Measurements from ENCODE around the gene MB21D2.

The MB21D2 gene

GRCh38 chr3:192827863-192828594 lies 89.6 kb downstream of the MB21D2 start:
- Histone ChIP-seq H3K4me3 (replicated peaks; ENCODE audit: insufficient read depth, low read length) (no peak overlapping the region), H3K27ac (replicated peaks) (no peak overlapping the region), H3K27me3 (ENCODE audit: insufficient read depth, poor library complexity, severe bottlenecking) (no peaks in the 10 kb centered on the region)
- DNase-seq (ENCODE audit: low read depth in 1 of 2, low spot score in 1 of 2) = no peak
- TF ChIP-seq POLR2AphosphoS5 (IDR thresholded peaks at IDR 0.05; ENCODE audit: low read depth) (no peak), SPI1 (IDR thresholded peaks at IDR 0.05; ENCODE audit: borderline replicate concordance, low read depth) (no peak), GABPA (IDR thresholded peaks at IDR 0.05; ENCODE audit: low read depth) (no peak)
- TF ChIP-seq, protein P1, sequence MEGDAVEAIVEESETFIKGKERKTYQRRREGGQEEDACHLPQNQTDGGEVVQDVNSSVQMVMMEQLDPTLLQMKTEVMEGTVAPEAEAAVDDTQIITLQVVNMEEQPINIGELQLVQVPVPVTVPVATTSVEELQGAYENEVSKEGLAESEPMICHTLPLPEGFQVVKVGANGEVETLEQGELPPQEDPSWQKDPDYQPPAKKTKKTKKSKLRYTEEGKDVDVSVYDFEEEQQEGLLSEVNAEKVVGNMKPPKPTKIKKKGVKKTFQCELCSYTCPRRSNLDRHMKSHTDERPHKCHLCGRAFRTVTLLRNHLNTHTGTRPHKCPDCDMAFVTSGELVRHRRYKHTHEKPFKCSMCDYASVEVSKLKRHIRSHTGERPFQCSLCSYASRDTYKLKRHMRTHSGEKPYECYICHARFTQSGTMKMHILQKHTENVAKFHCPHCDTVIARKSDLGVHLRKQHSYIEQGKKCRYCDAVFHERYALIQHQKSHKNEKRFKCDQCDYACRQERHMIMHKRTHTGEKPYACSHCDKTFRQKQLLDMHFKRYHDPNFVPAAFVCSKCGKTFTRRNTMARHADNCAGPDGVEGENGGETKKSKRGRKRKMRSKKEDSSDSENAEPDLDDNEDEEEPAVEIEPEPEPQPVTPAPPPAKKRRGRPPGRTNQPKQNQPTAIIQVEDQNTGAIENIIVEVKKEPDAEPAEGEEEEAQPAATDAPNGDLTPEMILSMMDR (IDR thresholded peaks at IDR 0.05; ENCODE audit: insufficient read depth, low read length) = no peak
- TF ChIP-seq, protein P2, sequence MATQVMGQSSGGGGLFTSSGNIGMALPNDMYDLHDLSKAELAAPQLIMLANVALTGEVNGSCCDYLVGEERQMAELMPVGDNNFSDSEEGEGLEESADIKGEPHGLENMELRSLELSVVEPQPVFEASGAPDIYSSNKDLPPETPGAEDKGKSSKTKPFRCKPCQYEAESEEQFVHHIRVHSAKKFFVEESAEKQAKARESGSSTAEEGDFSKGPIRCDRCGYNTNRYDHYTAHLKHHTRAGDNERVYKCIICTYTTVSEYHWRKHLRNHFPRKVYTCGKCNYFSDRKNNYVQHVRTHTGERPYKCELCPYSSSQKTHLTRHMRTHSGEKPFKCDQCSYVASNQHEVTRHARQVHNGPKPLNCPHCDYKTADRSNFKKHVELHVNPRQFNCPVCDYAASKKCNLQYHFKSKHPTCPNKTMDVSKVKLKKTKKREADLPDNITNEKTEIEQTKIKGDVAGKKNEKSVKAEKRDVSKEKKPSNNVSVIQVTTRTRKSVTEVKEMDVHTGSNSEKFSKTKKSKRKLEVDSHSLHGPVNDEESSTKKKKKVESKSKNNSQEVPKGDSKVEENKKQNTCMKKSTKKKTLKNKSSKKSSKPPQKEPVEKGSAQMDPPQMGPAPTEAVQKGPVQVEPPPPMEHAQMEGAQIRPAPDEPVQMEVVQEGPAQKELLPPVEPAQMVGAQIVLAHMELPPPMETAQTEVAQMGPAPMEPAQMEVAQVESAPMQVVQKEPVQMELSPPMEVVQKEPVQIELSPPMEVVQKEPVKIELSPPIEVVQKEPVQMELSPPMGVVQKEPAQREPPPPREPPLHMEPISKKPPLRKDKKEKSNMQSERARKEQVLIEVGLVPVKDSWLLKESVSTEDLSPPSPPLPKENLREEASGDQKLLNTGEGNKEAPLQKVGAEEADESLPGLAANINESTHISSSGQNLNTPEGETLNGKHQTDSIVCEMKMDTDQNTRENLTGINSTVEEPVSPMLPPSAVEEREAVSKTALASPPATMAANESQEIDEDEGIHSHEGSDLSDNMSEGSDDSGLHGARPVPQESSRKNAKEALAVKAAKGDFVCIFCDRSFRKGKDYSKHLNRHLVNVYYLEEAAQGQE (IDR thresholded peaks at IDR 0.05; ENCODE audit: insufficient replicate concordance, low read depth) = no peak

GRCh38 chr3:192827208-192827607 lies 90.4 kb downstream of the MB21D2 start:
- no peak for DNase-seq (ENCODE audit: low read depth in 1 of 2, low spot score in 1 of 2)
- no peak overlapping the region for H3K27ac ChIP-seq (replicated peaks)
- H3K27me3 ChIP-seq (ENCODE audit: insufficient read depth, poor library complexity, severe bottlenecking) = no peaks in the 10 kb centered on the region
- no peak overlapping the region for H3K4me3 ChIP-seq (replicated peaks; ENCODE audit: insufficient read depth, low read length)
- TF ChIP-seq POLR2AphosphoS5 (IDR thresholded peaks at IDR 0.05; ENCODE audit: low read depth) = no peak
- TF ChIP-seq GABPA (IDR thresholded peaks at IDR 0.05; ENCODE audit: low read depth) = no peak
- TF ChIP-seq, protein P2 (IDR thresholded peaks at IDR 0.05; ENCODE audit: insufficient replicate concordance, low read depth) = no peak
- no peak for TF ChIP-seq SPI1 (IDR thresholded peaks at IDR 0.05; ENCODE audit: borderline replicate concordance, low read depth)
- TF ChIP-seq, protein P1 (IDR thresholded peaks at IDR 0.05; ENCODE audit: insufficient read depth, low read length) = no peak

- no peak for TF ChIP-seq POLR2AphosphoS5 (IDR thresholded peaks at IDR 0.05; ENCODE audit: low read depth)
- no peak overlapping the region for H3K4me3 ChIP-seq (replicated peaks; ENCODE audit: insufficient read depth, low read length)
- DNase-seq (ENCODE audit: low read depth in 1 of 2, low spot score in 1 of 2) = no peak
- no peaks in the 10 kb centered on the region for H3K27me3 ChIP-seq (ENCODE audit: insufficient read depth, poor library complexity, severe bottlenecking)
- H3K27ac ChIP-seq (replicated peaks) = no peak overlapping the region
These were observed 91.2 kb downstream of the MB21D2 start for GRCh38 chr3:192826214-192827006.

DNA sequence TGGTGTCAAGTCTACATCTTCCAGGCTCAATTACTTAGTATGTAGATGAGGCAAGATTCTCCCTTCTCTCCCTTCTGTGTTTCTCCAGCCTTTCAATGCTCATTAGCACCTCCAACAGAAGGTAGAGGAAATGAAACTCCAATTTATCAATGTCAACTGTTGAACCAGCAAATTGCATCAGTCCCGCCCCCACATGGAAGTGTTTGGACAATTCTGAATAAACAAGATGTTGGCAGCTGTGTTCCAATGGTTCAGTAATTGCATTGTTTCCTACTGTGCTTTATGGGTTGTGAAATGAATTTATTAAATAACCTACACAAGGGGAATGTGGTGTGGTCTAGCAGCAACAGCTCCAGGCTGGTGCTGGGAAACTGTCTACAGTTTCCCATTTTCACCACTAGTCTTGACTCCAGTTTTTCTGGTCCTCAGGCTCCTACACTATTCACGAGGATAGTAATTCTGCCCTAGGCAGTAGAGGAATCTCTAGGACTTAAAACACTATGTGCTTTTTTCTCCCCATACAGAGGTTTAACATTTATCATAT lies 91.9 kb downstream of the MB21D2 start:
- peak in 1 of 2 experiments; percentile 6 for DNase-seq (ENCODE audit: low read depth in 1 of 2, low spot score in 1 of 2)
- no peaks in the 10 kb centered on the region for H3K27me3 ChIP-seq (ENCODE audit: insufficient read depth, poor library complexity, severe bottlenecking)
- no peak for TF ChIP-seq POLR2AphosphoS5 (IDR thresholded peaks at IDR 0.05; ENCODE audit: low read depth)
- H3K4me3 ChIP-seq (replicated peaks; ENCODE audit: insufficient read depth, low read length) = no peak overlapping the region
- H3K27ac ChIP-seq (replicated peaks) = no peak overlapping the region
